DND-41 (cell line): ENCODE data around the gene PPP1R13L.

Source experiments
- ATAC-seq: fragments of 200-7000 bp; cut with Tn5 transposase; 3 replicates; pipeline ENCODE4 v1.9.1; 2021; ENCODE audit warnings: low read depth; ENCODE audit not compliant: insufficient read depth
- DNase-seq: peaks from one replicate; pipeline ENCODE4 v3.0.0-alpha.2; 2020
- H2AFZ ChIP-seq: 2 replicates; pipeline ENCODE4 v1.6.0; 2012; ENCODE audit warnings: low read depth, low read length
- H3K27ac ChIP-seq: 2 replicates; pipeline ENCODE4 v1.5.1; 2012; ENCODE audit warnings: low read length, inconsistent platforms
- H3K27me3 ChIP-seq: fragments of 200-600 bp; sonication (generic); 2 replicates; pipeline ENCODE4 v1.6.0; 2012; ENCODE audit warnings: low read length, mild to moderate bottlenecking, inconsistent platforms; ENCODE audit not compliant: insufficient read depth, poor library complexity
- H3K36me3 ChIP-seq: 2 replicates; pipeline ENCODE4 v1.5.1; 2012; ENCODE audit warnings: low read length, inconsistent platforms; ENCODE audit not compliant: insufficient read depth
- H3K4me1 ChIP-seq: 2 replicates; pipeline ENCODE4 v1.5.1; 2012; ENCODE audit warnings: mild to moderate bottlenecking, low read length; ENCODE audit not compliant: insufficient read depth
- H3K4me2 ChIP-seq: 2 replicates; pipeline ENCODE4 v1.6.0; 2012; ENCODE audit warnings: mild to moderate bottlenecking, moderate library complexity, low read length, inconsistent platforms; ENCODE audit not compliant: insufficient read depth
- H3K4me3 ChIP-seq, 2 experiments: fragments of 200-600 bp in 1 of 2; shearing (Covaris generic) in 1 of 2; 2 replicates each; pipeline ENCODE4 v1.5.1; 2012 to 2016; ENCODE audit warnings: inconsistent platforms in 2 of 2, low read length in 2 of 2, mild to moderate bottlenecking in 2 of 2, low read depth in 1 of 2, moderate library complexity in 1 of 2
- H3K79me2 ChIP-seq: 2 replicates; pipeline ENCODE4 v1.6.0; 2012; ENCODE audit warnings: low read length, inconsistent platforms; ENCODE audit not compliant: insufficient read depth
- H3K9ac ChIP-seq: 2 replicates; pipeline ENCODE4 v1.6.0; 2012; ENCODE audit warnings: low read depth, mild to moderate bottlenecking, inconsistent platforms, low read length, moderate library complexity
- H3K9me3 ChIP-seq: 2 replicates; pipeline ENCODE4 v1.5.1; 2012; ENCODE audit warnings: low read length, moderate library complexity, mild to moderate bottlenecking, inconsistent platforms; ENCODE audit not compliant: insufficient read depth, severe bottlenecking
- H4K20me1 ChIP-seq: 2 replicates; pipeline ENCODE4 v1.6.0; 2012; ENCODE audit warnings: low read length; ENCODE audit not compliant: insufficient read depth
- CTCF ChIP-seq: IDR thresholded peaks from 2 replicates; pipeline ENCODE4 v1.5.1; 2012; ENCODE audit warnings: borderline replicate concordance, low read length, moderate library complexity, mild to moderate bottlenecking; ENCODE audit not compliant: poor library complexity, severe bottlenecking; ENCODE audit errors: extremely low read depth
- EZH2 ChIP-seq: IDR thresholded peaks from 3 replicates; pipeline ENCODE4 v1.6.1; 2012; ENCODE audit warnings: borderline replicate concordance, low read depth, mild to moderate bottlenecking, moderate library complexity, low read length, inconsistent platforms; ENCODE audit not compliant: severe bottlenecking

The PPP1R13L gene

GRCh38 chr19:45443462-45444317 is 38.8 kb upstream of the PPP1R13L start:
- Histone ChIP-seq H3K79me2 (no peaks in the 10 kb centered on the region), H3K9me3 (no peaks in the 10 kb centered on the region), H3K4me3 (no peak overlapping the region), H2AFZ (no peak overlapping the region), H3K27me3 (peaks cover 4% of the 10 kb centered on the region), H3K27ac (no peak overlapping the region), H4K20me1 (no peaks in the 10 kb centered on the region), H3K9ac (no peak overlapping the region), H3K4me2 (0 out of 2 replicates have a peak overlapping the region, but pooled peaks have one; percentile 16), H3K36me3 (no peaks in the 10 kb centered on the region), H3K4me1 (peaks cover 22% of the 10 kb centered on the region)
- DNase-seq, result no peak
- ATAC-seq, result no peak
- TF ChIP-seq EZH2 (no peak), CTCF (no peak)

GRCh38 chr19:45442778-45443461 is 38.1 kb upstream of the PPP1R13L start:
- no peak overlapping the region for H3K27ac ChIP-seq
- peaks cover 23% of the 10 kb centered on the region for H3K4me1 ChIP-seq
- no peaks in the 10 kb centered on the region for H4K20me1 ChIP-seq
- no peaks in the 10 kb centered on the region for H3K9me3 ChIP-seq
- H3K4me2 ChIP-seq, result 0 out of 2 replicates have a peak overlapping the region, but pooled peaks have one; percentile 16
- no peaks in the 10 kb centered on the region for H3K79me2 ChIP-seq
- no peak overlapping the region for H3K4me3 ChIP-seq
- H3K9ac ChIP-seq, result no peak overlapping the region
- no peak for DNase-seq
- H3K36me3 ChIP-seq, result no peaks in the 10 kb centered on the region
- H2AFZ ChIP-seq, result no peak overlapping the region
- TF ChIP-seq EZH2 (no peak), CTCF (no peak)
- no peak for ATAC-seq
- H3K27me3 ChIP-seq, result peaks cover 4% of the 10 kb centered on the region

- Histone ChIP-seq H3K4me3 (no peak overlapping the region), H3K4me1 (peaks cover 23% of the 10 kb centered on the region)
Measured at GRCh38 chr19:45442408-45442777, 37.5 kb upstream of the PPP1R13L start.

More at GRCh38 chr19:45442408-45442777, 37.5 kb upstream of the PPP1R13L start:
- H3K9ac ChIP-seq, result no peak overlapping the region
- no peak overlapping the region for H3K27ac ChIP-seq
- peaks cover 4% of the 10 kb centered on the region for H3K27me3 ChIP-seq
- DNase-seq (no peak), ATAC-seq (no peak)
- H4K20me1 ChIP-seq, result no peaks in the 10 kb centered on the region
- no peaks in the 10 kb centered on the region for H3K79me2 ChIP-seq
- no peaks in the 10 kb centered on the region for H3K9me3 ChIP-seq
- no peaks in the 10 kb centered on the region for H3K36me3 ChIP-seq
- H2AFZ ChIP-seq, result no peak overlapping the region
- no peak overlapping the region for H3K4me2 ChIP-seq
- TF ChIP-seq CTCF (no peak), EZH2 (no peak)
